Measurements from ENCODE around the gene YPEL1.

The YPEL1 gene

GRCh38 chr22:21735200-21736083, at the start of gene YPEL1:
TSS of gene YPEL1 (minus strand) at chr22:21735794. CDS start at chr22:21710744, 25,050 bp downstream.
- peak; percentile 78 to 90 (median 89) for DNase-seq (ENCODE audit: low read depth in 3 of 3)

- DNase-seq (ENCODE audit: low read depth in 3 of 3) = no peak
These were observed 44.7 kb upstream of the YPEL1 start for GRCh38 chr22:21780259-21780658.

- DNase-seq (ENCODE audit: low read depth in 3 of 3) = no peak
These were observed 43.9 kb upstream of the YPEL1 start for GRCh38 chr22:21779444-21779843.

GRCh38 chr22:21778705-21779363, 43.2 kb upstream of the YPEL1 start:
- DNase-seq (ENCODE audit: low read depth in 3 of 3) = no peak

- DNase-seq (ENCODE audit: low read depth in 3 of 3) = no peak
These were observed 36.0 kb upstream of the YPEL1 start for GRCh38 chr22:21771631-21771976.

- DNase-seq (ENCODE audit: low read depth in 3 of 3) = no peak
These were observed 32.8 kb upstream of the YPEL1 start for GRCh38 chr22:21768435-21768834.

- DNase-seq (ENCODE audit: low read depth in 3 of 3) = peak; percentile 13 to 51 (median 27)
These were observed 31.3 kb upstream of the YPEL1 start for GRCh38 chr22:21766691-21767462.

GRCh38 chr22:21765909-21766529, 30.4 kb upstream of the YPEL1 start:
- DNase-seq (ENCODE audit: low read depth in 3 of 3) = no peak

GRCh38 chr22:21764038-21764804, 28.6 kb upstream of the YPEL1 start:
- peak in 1 of 3 experiments; percentile 26 for DNase-seq (ENCODE audit: low read depth in 3 of 3)

GRCh38 chr22:21762712-21763581, 27.4 kb upstream of the YPEL1 start:
- DNase-seq (ENCODE audit: low read depth in 3 of 3) = peak in 2 of 3 experiments; percentile 27 to 42

- no peak for DNase-seq (ENCODE audit: low read depth in 3 of 3)
These were observed 26.5 kb upstream of the YPEL1 start for GRCh38 chr22:21761994-21762680.

- no peak for DNase-seq (ENCODE audit: low read depth in 3 of 3)
These were observed 25.5 kb upstream of the YPEL1 start for GRCh38 chr22:21761086-21761485.

GRCh38 chr22:21760640-21761039, 25.0 kb upstream of the YPEL1 start:
- DNase-seq (ENCODE audit: low read depth in 3 of 3) = no peak

GRCh38 chr22:21759646-21760376, 24.2 kb upstream of the YPEL1 start:
- no peak for DNase-seq (ENCODE audit: low read depth in 3 of 3)

GRCh38 chr22:21759093-21759492, 23.5 kb upstream of the YPEL1 start:
- DNase-seq (ENCODE audit: low read depth in 3 of 3) = no peak

GRCh38 chr22:21758091-21758864, 22.7 kb upstream of the YPEL1 start:
- DNase-seq (ENCODE audit: low read depth in 3 of 3) = no peak

GRCh38 chr22:21755851-21756284, 20.3 kb upstream of the YPEL1 start:
- no peak for DNase-seq (ENCODE audit: low read depth in 3 of 3)

- no peak for DNase-seq (ENCODE audit: low read depth in 3 of 3)
These were observed 18.9 kb upstream of the YPEL1 start for GRCh38 chr22:21754523-21754922.
